GM19240 (cell line): Measurements from ENCODE around the gene GRIK4.
"Not testable (repeated sequence)": the region's sequence is repeated elsewhere in the genome, so short reads cannot be mapped to it uniquely, and the experiment has no call there.

Source experiments
- DNase-seq: peaks from one replicate; pipeline ENCODE4 v3.0.0; 2011; ENCODE audit warnings: low spot score; ENCODE audit not compliant: insufficient read length

GRIK4 gene

DNA sequence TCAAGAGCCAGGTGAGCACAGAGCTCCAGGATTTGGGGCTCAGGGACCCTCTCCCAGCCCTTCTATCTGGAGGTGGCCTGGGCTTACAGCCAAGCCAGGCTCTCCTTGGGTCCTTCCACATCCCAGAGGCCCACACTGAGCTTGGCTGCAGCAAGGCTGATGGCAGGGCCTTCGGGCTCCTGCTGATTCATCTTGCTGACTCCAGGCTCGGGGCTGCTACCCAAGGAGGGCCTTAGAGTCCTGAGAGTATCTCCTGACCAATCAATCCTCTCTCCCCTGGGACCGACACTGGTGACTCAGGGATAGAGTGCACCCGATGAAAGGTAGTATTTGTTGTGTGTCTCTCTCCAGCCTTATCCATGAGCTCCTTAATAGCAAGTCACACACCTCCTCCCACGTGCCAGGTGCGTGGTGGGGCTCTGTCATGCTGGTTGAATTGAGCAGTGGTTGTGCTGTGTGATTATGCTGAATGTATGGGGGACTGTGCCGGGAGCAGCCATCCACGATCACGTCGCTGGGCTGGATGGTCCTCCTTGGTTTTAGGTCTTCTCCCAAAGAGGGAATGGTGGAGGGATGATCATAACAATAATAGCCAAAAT lies 62.3 kb downstream of the GRIK4 start:
- no peak for DNase-seq

DNA sequence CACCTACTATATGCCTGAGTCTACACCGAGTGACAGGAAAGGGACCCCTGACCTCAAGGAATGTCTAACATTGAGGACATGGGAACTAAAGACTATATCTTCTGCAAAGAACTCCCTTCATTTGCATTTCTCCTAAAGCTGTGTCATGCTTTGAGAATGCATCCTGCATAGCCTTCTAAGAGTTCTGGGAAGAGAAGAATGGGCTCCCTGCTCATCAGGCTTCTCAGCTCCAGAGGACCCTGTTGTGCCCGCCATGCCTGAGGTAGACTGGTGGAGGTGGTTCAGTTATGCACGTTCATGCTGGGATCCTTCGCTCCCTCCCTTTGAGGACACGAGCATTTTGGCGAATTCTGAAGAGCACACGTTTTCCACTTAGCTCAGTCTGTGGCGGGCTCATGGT lies 63.3 kb downstream of the GRIK4 start:
- DNase-seq = no peak

DNA sequence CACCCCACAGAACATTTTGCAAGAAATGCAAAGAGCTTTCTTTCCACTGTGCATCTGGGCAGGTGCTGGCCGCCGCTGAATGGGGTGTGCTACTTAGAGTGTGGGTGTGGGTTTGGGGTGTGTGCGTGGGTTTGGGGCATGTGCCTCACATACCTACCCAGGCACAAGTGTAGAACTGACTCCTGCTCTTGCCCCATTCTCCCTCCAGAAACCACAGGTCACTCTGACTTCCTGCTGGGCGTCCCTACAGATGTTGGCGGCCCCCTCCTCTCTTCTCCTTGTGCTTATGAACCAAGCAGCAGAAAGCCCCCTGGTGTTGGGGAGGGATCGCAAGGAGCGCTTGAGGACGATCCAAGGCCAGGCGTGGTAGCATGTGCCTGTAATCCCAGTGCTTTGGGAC lies 63.9 kb downstream of the GRIK4 start:
- no peak for DNase-seq

DNA sequence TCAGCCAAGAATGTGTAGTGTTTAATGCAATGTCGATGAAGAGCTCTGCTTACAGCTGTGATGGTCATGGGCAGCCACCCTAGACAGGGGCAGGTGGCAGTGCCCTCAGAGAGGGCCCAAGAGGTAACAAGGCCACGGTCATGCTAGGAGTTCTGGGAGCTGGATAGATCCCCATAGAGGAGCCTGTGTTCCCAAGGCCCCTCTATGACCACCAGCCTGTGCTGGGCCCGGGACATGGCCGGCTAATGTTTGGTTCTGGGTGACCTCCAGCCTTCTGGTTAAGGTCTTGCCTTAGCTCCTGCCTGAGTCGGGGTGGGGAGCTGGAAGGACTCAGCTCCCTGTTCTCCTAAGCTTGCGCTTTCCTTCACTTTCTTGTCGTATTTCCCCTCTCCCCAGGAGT lies 65.1 kb downstream of the GRIK4 start:
- DNase-seq = no peak

- DNase-seq = no peak
Observed at GRCh38 chr11:120577041-120577440, 65.5 kb downstream of the GRIK4 start.

- no peak for DNase-seq
Observed at GRCh38 chr11:120577624-120578363, 66.2 kb downstream of the GRIK4 start.

- no peak for DNase-seq
Observed at GRCh38 chr11:120578596-120579154, 67.1 kb downstream of the GRIK4 start.

DNA sequence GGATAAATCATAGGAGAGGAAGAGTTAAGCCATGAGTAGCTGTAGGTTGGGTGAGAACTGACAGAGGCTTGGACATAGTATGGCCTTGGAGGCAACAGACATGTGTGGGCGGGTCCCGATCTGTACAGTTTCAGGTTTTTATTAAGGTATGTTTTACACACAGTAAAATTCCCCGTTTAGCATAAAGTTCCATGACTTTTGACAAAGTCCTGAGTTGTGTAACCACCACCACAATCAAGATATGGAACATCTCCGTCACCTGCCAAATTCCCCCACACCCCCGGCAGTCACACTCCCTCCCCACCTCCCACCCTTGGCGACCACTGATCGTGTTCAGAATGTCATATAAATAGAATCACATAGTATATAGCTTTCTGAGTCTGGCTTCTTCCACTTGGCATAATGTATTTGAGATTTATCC lies 68.1 kb downstream of the GRIK4 start:
- no peak for DNase-seq

DNA sequence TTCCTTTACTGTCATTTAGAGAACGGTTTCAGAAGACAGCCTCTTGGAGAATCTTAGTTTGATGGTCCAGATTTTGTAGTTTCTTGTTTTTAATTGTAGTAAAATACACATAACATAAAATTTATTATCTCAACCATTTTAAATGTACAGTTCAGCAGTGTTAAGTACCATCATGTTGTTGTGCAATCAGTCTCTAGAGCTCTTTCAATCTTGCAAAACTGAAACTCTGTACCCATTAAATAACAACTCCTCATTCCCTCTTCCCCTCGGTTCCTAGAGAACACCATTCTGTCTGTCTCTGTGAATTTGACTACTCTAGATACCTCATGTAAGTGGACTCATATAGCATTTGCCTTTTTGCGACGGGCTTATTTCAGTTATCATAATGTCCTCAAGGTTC lies 69.8 kb downstream of the GRIK4 start:
- no peak for DNase-seq

- DNase-seq = not testable (repeated sequence)
Observed at GRCh38 chr11:120582535-120582934, 71.0 kb downstream of the GRIK4 start.

- DNase-seq = no peak
Observed at GRCh38 chr11:120586072-120586471, 74.5 kb downstream of the GRIK4 start.

GRCh38 chr11:120586728-120587127 lies 75.2 kb downstream of the GRIK4 start:
- no peak for DNase-seq

GRCh38 chr11:120587299-120587698 lies 75.8 kb downstream of the GRIK4 start:
- DNase-seq = no peak

GRCh38 chr11:120589376-120589775 lies 77.8 kb downstream of the GRIK4 start:
- DNase-seq = no peak

DNA sequence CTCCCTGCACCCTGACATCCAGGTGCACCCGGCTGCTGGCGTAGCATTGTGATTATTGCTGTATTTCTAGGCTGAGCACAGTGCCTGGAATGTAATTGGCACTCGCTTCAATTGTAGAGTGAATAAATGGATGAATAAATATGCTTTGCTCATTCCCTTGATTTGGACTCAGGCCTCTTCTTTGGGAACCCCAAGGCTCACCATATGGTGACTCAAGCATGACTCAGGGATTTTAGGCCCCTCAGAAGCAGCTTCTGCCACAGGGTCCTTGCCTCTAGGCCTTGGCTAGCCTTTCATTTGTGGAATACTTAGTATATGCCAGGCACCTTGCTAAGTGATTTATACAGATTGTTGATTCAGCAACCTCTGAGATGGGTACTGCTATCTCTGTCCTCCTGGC lies 78.9 kb downstream of the GRIK4 start:
- DNase-seq = no peak

DNA sequence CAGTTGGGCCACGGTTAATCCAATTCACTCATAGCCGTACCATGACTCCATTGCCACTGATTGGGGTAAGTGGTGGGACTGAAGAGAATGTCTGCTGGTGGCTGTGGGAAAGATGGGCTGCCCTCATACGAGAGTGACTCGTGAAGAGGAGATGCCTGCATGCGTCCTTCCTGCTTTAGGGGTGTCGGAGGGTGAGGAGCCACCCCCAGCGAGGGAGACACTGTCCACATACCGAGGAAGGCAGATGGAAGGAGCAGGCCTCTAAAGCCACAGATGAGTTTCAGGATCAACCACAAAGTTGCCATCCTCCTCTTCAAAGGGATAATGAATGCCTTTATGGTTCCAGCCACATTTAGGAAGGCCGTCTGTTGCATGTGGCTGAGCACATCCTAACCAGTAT lies 83.2 kb downstream of the GRIK4 start:
- no peak for DNase-seq

GRCh38 chr11:120595557-120595956 lies 84.0 kb downstream of the GRIK4 start:
- DNase-seq = no peak

DNA sequence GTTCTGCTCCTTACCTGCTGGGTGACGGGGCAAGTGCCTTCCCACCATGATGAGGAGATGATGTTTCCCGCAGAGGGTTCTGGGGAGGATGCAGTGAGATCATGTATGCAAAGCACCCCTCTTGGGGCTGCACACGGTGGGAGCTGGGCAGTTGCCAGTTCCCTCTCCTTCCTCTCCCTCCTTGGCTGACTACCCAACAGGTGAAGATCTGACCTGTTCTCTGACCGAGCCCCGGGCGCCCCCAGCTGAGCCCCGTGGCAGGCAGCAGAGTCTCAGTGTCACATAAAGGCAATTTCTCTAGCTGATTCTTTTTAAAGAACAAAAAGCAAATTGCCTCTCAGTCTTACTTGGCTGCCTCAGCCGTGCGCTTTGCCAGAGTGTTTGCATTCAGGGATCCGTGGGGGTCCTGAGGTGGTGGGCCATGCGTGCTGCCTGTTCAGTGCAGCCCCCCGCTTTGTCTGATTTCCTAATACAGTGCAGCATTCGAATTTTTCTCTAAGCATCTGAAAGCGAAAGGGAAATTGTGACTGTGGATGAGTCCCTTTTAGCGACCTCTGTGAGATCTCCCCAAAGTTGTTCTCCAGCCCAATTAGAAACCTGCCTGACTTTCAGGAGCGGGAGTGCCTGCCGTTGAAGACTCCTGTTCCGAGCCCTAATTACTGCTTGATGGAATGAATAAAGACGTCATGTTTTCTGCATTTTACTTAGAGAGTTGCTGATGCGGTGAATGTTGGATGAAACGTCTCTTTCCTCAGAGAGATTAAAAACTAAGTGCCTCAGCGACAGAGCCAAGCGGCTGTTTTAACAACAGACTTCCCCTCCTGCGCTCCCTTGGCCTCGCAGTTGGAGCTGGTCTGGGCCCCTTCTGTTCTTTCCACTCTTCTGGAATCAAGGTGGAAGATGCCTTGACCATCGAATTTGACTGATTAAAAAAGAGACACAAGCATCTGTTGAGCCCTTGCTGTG lies 86.0 kb downstream of the GRIK4 start:
- no peak for DNase-seq

DNA sequence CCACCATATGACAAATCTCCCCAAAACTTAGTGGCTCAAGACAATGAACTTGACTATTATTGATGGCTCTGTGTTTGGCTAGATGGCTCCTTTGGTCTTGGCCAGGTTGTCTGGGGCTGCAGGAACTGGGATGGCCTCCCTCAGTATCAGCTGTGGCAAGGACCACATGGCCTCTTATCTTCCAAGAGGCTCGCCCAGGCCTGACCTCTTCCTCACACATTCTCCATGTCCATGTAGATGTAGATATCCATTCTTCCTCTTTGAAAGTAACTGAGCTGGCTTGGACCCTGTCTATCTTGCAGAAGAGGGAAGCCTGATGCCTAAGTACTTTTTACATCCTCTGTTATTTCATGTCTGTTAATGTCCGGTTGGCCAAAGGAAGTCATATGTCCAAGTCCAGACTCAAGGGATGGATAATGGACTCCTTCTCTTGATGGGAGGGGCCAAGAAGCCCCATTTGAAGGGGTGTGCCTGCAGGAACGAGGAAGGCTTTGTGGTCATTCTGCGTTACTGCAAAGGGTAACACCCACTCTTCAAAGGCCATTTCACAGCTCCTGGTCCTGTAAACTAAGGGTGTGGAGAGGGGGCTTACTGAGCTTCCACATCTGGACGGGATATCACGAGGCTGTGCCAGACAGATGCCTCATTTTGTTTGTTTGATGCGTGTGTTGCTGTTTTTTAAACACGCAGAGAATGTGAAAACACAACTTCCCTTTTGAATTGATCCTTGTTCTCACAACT lies 87.1 kb downstream of the GRIK4 start:
- no peak for DNase-seq

DNA sequence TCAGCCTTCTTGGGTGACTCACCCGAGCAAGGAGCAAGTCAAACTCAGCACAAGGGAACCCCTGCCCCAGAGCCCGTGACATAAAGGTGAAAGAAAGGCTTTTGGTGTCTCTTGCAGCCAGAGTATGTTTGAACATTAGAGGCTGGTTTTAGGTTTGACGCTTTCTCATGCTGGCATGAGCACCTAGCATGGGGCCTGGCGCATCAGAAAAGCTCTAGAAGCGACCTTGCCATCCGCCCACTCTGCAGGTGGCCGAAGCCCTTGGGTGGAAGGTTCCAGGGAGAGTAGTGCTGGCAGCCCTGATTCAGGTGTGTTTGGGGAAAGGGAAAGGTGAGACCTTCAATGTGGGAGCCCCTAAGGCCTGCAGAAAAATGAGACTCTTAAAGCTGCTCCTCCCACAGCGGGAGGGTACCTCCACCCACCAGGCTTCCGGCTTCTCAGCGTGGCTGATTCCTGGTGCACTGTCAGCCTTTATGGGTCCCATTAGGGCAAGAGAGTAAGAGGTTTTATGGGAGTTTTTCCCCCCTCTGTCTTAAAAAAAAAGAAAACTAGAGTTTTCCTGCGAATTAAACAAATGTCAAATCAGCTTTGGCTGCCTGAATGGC lies 88.4 kb downstream of the GRIK4 start:
- DNase-seq = no peak

- no peak for DNase-seq
Observed at GRCh38 chr11:120601536-120601935, 90.0 kb downstream of the GRIK4 start.
